Mucosa of rectum (tissue), 2 donors: ENCODE measurements around the gene NRP2.

Experiments
- H3K27ac ChIP-seq, 2 donors: one replicate each; pipeline ENCODE4 v1.7.0; 2013; ENCODE audit warnings: inconsistent platforms in 2 of 2, low read depth in 2 of 2, low read length in 2 of 2
- H3K27me3 ChIP-seq, 2 donors: one replicate each; pipeline ENCODE4 v1.7.0; 2013; ENCODE audit warnings: low read length in 2 of 2; ENCODE audit not compliant: control insufficient read depth in 2 of 2, insufficient read depth in 2 of 2
- H3K36me3 ChIP-seq, 2 donors: one replicate each; pipeline ENCODE4 v1.7.0; 2013; ENCODE audit warnings: low read length in 2 of 2; ENCODE audit not compliant: control insufficient read depth in 2 of 2, insufficient read depth in 2 of 2
- H3K4me1 ChIP-seq, 2 donors: one replicate each; pipeline ENCODE4 v1.7.0; 2013; ENCODE audit warnings: low read length in 2 of 2, mild to moderate bottlenecking in 1 of 2; ENCODE audit not compliant: control insufficient read depth in 2 of 2, insufficient read depth in 2 of 2
- H3K4me3 ChIP-seq, 2 donors: one replicate each; pipeline ENCODE4 v1.7.0; 2013; ENCODE audit warnings: low read length in 2 of 2
- H3K9ac ChIP-seq, 2 donors: one replicate each; pipeline ENCODE4 v1.7.0; 2013; ENCODE audit warnings: low read length in 2 of 2, low read depth in 1 of 2, mild to moderate bottlenecking in 1 of 2
- H3K9me3 ChIP-seq, 2 donors: one replicate each; pipeline ENCODE4 v1.7.0; 2013; ENCODE audit warnings: low read length in 2 of 2; ENCODE audit not compliant: control insufficient read depth in 2 of 2
- donor health status: healthy.
- donor health status: Normal muscosa, but diverticular disease.

NRP2 gene

DNA sequence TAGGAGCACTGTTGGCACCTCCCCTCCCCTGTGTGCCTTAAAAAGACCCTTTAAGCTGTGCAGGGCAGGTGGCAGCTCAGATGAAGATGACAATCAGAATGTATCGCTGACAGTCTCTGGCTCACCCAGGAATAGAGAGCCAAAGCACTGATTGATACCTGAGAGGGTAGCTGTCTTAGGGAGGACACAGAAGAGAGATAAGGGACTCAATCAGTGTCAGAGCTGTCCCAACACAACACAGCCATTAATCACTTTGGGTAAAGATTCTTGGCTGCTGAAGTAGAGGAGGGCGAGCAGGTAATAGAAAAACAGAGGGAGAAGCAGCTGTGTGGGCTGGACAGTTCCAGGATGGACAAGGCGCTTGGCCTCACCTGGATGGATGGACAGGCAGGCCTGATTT is 124.9 kb downstream of the NRP2 start:
- Histone ChIP-seq H3K9me3 (no peaks in the 10 kb centered on the region), H3K27ac (no peak overlapping the region), H3K27me3 (no peaks in the 10 kb centered on the region), H3K36me3 (no peaks in the 10 kb centered on the region), H3K4me1 (no peaks in the 10 kb centered on the region), H3K4me3 (no peak overlapping the region), H3K9ac (no peak overlapping the region)

- no peaks in the 10 kb centered on the region for H3K9me3 ChIP-seq
- H3K36me3 ChIP-seq, result no peaks in the 10 kb centered on the region
- no peak overlapping the region for H3K27ac ChIP-seq
- H3K27me3 ChIP-seq, result no peaks in the 10 kb centered on the region
- no peaks in the 10 kb centered on the region for H3K4me1 ChIP-seq
- no peak overlapping the region for H3K4me3 ChIP-seq
- no peak overlapping the region for H3K9ac ChIP-seq
Observed at GRCh38 chr2:205807758-205808157, 125.5 kb downstream of the NRP2 start.

GRCh38 chr2:205808486-205809121 is 126.3 kb downstream of the NRP2 start:
- no peak overlapping the region for H3K9ac ChIP-seq
- no peaks in the 10 kb centered on the region for H3K36me3 ChIP-seq
- H3K4me1 ChIP-seq, result no peaks in the 10 kb centered on the region
- no peaks in the 10 kb centered on the region for H3K9me3 ChIP-seq
- H3K27me3 ChIP-seq, result no peaks in the 10 kb centered on the region
- no peak overlapping the region for H3K4me3 ChIP-seq
- H3K27ac ChIP-seq, result no peak overlapping the region

- Histone ChIP-seq H3K27me3 (no peaks in the 10 kb centered on the region), H3K4me1 (no peaks in the 10 kb centered on the region), H3K36me3 (no peaks in the 10 kb centered on the region), H3K9me3 (no peaks in the 10 kb centered on the region), H3K9ac (no peak overlapping the region), H3K4me3 (no peak overlapping the region), H3K27ac (no peak overlapping the region)
Observed at GRCh38 chr2:205811387-205811786, 129.1 kb downstream of the NRP2 start.

GRCh38 chr2:205814039-205814364 is 131.7 kb downstream of the NRP2 start:
- Histone ChIP-seq H3K9ac (no peak overlapping the region), H3K9me3 (no peaks in the 10 kb centered on the region), H3K36me3 (no peaks in the 10 kb centered on the region), H3K27me3 (no peaks in the 10 kb centered on the region), H3K4me1 (no peaks in the 10 kb centered on the region), H3K27ac (no peak overlapping the region), H3K4me3 (no peak overlapping the region)

DNA sequence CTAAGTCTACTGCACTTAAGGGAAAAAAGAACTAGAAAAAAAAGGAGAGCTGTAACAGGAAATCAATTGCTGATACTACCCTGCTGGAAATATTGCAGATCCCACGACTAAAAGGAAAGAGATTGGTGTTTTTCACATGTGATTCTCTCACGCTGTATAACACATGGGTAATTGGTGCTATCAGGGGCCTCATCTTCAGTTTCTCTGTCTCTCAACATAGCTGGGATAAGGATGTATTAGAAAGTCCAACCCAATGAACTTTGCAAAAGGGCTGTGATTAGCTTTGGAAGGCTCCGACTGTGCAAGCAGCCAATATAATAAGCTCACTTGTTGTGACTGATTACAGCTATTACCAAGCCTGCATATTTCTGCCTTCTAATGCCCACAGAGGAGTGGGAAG is 133.4 kb downstream of the NRP2 start:
- Histone ChIP-seq H3K36me3 (no peaks in the 10 kb centered on the region), H3K27me3 (no peaks in the 10 kb centered on the region), H3K27ac (no peak overlapping the region), H3K9me3 (no peaks in the 10 kb centered on the region), H3K9ac (no peak overlapping the region), H3K4me1 (no peaks in the 10 kb centered on the region), H3K4me3 (no peak overlapping the region)

DNA sequence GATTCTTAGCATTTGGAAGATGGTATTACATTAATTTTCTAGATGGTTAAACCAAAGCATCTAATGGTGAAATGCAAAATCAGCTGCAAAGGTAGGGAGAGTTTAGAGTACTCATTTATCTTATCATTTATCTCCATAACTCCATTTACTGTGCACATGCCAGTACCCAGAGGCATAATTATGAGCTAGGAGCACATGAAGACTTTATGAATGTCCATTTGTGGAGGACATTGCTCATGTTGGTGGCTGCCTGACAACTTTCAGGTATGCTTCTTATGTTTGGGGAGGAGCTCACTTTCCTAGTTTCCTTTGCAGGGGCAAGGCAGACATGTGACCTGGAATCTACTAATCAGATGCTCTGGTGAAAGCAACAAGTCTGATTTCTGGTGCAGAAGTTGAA is 134.0 kb downstream of the NRP2 start:
- Histone ChIP-seq H3K4me3 (no peak overlapping the region), H3K9ac (no peak overlapping the region), H3K36me3 (no peaks in the 10 kb centered on the region), H3K4me1 (no peaks in the 10 kb centered on the region), H3K27me3 (no peaks in the 10 kb centered on the region), H3K9me3 (no peaks in the 10 kb centered on the region), H3K27ac (no peak overlapping the region)

DNA sequence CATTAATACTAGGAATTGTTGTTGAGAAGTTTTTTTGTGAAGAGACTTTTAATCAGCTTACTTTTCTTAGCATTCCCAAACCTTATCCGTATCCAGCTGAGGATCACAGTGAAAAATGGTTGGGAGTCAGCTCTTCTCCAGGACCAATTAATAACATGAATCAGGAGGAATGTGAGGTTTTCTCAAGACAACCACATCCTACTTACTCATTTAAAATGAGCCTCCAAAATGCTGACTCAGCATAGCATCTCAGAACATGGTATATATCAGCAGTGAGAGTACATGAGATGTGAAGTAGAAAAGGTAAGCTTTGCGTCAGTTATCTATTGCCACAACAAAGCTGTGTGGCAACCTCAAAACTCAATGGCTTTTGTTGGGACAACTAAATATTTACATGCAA is 140.3 kb downstream of the NRP2 start:
- no peak overlapping the region for H3K9ac ChIP-seq
- no peak overlapping the region for H3K27ac ChIP-seq
- H3K9me3 ChIP-seq, result no peaks in the 10 kb centered on the region
- H3K36me3 ChIP-seq, result no peaks in the 10 kb centered on the region
- no peaks in the 10 kb centered on the region for H3K27me3 ChIP-seq
- H3K4me1 ChIP-seq, result no peaks in the 10 kb centered on the region
- H3K4me3 ChIP-seq, result no peak overlapping the region

DNA sequence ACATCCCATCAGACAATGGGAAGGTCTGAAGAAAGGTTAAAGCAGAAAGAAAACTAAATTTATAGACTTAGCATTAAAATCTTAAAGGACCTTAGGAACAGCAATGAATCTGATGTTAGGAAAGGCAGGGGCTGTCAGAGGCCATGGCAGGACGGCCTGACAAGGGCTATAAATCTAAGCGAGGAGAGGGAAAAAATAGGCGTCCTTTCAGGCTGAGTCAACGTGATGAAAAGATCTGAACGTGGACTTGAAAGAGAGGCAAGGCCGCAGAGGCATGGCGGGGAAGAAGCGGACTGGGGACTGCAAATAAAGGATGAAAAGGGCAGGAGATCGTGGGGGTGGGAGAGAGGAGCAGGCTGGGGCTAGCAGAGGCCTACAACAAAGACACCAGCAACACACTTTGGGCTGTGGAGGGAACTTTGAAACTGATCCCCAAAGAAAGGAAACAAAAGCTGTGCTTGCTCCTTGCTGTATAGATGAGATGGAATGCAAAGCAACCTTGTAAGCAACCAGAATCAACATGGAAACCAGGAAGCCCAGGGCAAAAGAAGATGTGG is 145.6 kb downstream of the NRP2 start:
- no peak overlapping the region for H3K9ac ChIP-seq
- no peaks in the 10 kb centered on the region for H3K9me3 ChIP-seq
- no peak overlapping the region for H3K4me3 ChIP-seq
- no peaks in the 10 kb centered on the region for H3K27me3 ChIP-seq
- no peak overlapping the region for H3K27ac ChIP-seq
- no peaks in the 10 kb centered on the region for H3K36me3 ChIP-seq
- H3K4me1 ChIP-seq, result no peaks in the 10 kb centered on the region

DNA sequence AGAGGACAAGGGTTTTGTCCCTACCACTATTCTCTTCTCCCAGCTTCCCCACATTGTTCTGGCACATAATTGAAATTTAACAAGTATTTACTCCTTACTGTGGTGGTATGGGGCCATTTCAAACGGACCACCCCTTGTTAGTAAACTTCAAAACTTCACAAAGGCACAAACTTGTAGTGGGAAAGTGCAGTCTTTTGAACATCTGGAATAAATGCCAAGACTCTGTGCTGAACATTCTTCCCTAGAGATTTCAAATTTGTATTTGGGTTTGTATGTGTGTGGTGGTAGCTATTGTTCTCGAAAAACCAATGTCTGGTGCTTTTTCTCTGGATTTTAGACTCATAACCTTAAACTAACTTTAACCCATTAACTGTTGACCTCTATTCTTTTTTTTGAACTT is 151.6 kb downstream of the NRP2 start:
- Histone ChIP-seq H3K27ac (no peak overlapping the region), H3K4me3 (no peak overlapping the region), H3K9me3 (no peaks in the 10 kb centered on the region), H3K4me1 (no peaks in the 10 kb centered on the region), H3K27me3 (no peaks in the 10 kb centered on the region), H3K9ac (no peak overlapping the region), H3K36me3 (no peaks in the 10 kb centered on the region)

DNA sequence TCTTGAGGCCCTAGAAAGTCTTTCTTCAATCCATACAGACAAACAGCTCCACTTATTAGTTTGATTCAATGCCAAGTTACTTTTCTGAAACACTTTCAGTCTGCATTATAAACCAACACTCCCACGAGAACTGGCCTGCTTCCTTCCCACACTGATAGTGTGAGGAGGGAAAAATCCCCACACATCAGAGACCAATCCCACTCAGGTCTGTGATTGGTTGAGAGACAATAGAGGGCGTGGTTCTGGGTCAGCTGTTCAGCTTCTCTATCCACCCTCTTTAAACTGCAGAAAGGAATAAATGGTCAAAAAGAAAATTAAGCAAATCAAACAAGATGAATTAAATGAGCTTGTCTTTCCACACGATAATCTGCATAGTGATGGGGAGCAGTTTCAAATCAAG is 152.5 kb downstream of the NRP2 start:
- Histone ChIP-seq H3K36me3 (no peaks in the 10 kb centered on the region), H3K9ac (no peak overlapping the region), H3K27ac (peak overlapping the region in 1 of 2 donors; percentile 12), H3K27me3 (no peaks in the 10 kb centered on the region), H3K4me1 (no peaks in the 10 kb centered on the region), H3K9me3 (no peaks in the 10 kb centered on the region), H3K4me3 (no peak overlapping the region)
